Measurements from ENCODE around the gene HIGD2A. TPM values are rescaled to one million over a fixed set of nuclear protein-coding genes. Genes with fewer than 3 reads are reported as not detected.

Gene HIGD2A
- total RNA-seq, 4 donors from 2014 or later, result 115 to 146 (median 137) TPM

DNA sequence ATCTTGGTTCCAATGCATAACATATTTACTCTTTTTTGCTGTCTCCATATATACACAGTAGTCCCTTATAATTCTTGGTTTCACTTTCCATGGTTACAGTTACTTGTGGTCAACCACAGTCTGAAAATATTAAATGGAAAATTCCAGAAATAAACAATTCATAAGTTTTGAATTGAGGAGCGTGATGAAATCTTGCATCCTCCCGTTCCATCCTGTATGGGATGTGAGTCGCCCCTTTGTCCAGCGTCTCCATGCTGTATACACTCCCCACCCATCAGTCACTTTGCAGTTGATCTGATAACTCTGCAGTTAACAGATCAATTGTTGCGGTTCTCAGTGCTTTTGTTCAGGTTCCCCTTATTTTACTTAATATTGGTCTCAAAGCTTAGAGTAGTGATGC, 48.1 kb downstream of the HIGD2A start:
- TF ChIP-seq, protein P1, sequence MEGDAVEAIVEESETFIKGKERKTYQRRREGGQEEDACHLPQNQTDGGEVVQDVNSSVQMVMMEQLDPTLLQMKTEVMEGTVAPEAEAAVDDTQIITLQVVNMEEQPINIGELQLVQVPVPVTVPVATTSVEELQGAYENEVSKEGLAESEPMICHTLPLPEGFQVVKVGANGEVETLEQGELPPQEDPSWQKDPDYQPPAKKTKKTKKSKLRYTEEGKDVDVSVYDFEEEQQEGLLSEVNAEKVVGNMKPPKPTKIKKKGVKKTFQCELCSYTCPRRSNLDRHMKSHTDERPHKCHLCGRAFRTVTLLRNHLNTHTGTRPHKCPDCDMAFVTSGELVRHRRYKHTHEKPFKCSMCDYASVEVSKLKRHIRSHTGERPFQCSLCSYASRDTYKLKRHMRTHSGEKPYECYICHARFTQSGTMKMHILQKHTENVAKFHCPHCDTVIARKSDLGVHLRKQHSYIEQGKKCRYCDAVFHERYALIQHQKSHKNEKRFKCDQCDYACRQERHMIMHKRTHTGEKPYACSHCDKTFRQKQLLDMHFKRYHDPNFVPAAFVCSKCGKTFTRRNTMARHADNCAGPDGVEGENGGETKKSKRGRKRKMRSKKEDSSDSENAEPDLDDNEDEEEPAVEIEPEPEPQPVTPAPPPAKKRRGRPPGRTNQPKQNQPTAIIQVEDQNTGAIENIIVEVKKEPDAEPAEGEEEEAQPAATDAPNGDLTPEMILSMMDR (IDR thresholded peaks at IDR 0.05; ENCODE audit: low read depth), result no peak

DNA sequence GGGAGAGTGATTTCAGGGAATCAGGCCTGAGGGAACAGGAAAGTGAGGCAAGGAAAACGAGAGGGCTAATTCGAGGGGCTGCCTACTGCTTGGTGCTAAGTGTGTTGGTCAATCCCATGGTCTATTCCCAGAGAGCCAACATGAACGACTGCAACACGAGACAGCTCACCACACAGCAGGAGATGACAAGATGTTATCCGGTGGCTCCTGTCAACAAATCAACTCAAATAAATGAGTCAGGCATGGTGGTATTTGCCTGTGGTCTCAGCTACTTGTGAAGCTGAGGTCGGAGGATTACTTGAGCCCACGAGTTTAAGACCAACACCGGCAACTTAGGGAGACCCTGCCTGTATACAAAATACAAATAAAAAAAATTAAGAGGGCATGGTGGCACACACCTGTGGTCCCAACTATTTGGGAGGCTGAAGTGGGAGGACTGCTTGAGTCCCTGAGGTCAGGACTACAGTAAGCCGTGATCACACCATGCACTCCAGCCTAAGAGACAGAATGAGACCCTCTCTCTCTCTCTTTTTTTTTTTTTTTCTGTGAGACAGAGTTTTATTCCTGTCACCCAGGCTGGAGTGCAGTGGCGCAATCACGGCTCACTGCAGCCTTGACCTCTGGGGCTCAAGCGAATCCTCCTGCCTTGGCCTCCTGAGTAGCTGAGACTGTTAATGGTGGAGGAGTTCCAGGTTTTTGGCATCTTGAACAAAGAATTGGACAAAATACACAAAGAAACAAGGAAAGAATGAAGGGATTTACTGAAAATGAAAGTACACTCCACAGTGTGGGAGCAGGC, 50.6 kb downstream of the HIGD2A start:
- TF ChIP-seq, protein P1 (IDR thresholded peaks at IDR 0.05; ENCODE audit: low read depth), result no peak

Small RNA genes lying within 50 kb of the gene (small RNA-seq; reads per million reads assigned to genes)
- gene AC010297.1 (not detected), gene MIR1271 (2.9 reads per million, percentile 57 among the genes with 10 or more reads in this experiment)

Other genes with a start within 250 kb of the HIGD2A start
- 1 to 10 TPM; 7.0 to 9.8 (median 7.9) TPM for gene SIMC1, start 150.3 kb upstream of the HIGD2A start, total RNA-seq
- gene KIAA1191, start 27.0 kb upstream of the HIGD2A start, total RNA-seq, result 10 to 100 TPM; 59.2 to 76.2 (median 71.0) TPM
- 10 to 100 TPM in 1 of 4 donors, 1 to 10 TPM in 3; 4.4 to 12.6 (median 5.7) TPM for gene ARL10, start 23.3 kb upstream of the HIGD2A start, total RNA-seq
- gene NOP16, start 153 bp upstream of the HIGD2A start, total RNA-seq, result 10 to 100 TPM in 3 of 4 donors, 1 to 10 TPM in 1; 7.5 to 20.5 (median 12.9) TPM
- gene CLTB, start 27.8 kb downstream of the HIGD2A start, total RNA-seq, result 100 to 1,000 TPM in 2 of 4 donors, 10 to 100 TPM in 2; 80.4 to 144 (median 99.5) TPM
- 10 to 100 TPM; 21.9 to 32.3 (median 23.9) TPM for gene FAF2, start 59.6 kb downstream of the HIGD2A start, total RNA-seq
- gene RNF44, start 148.7 kb downstream of the HIGD2A start, total RNA-seq, result 10 to 100 TPM in 2 of 4 donors, 1 to 10 TPM in 2; 7.5 to 15.1 (median 9.8) TPM
- gene CDHR2, start 160.6 kb downstream of the HIGD2A start, total RNA-seq, result under 1 TPM in 1 of 4 donors, not detected in 3; 0.17 TPM
- under 1 TPM; 0.16 to 0.75 (median 0.39) TPM for gene GPRIN1, start 221.4 kb downstream of the HIGD2A start, total RNA-seq
- gene SNCB, start 241.8 kb downstream of the HIGD2A start, total RNA-seq, result not detected
- not detected for gene EIF4E1B, start 241.9 kb downstream of the HIGD2A start, total RNA-seq

Measured in subcutaneous adipose tissue (tissue), 4 donors.